AG10803 (cell line): Measurements from ENCODE around the gene RIPK1.
"Not testable (repeated sequence)": the region's sequence is repeated elsewhere in the genome, so short reads cannot be mapped to it uniquely, and the experiment has no call there.

ENCODE experiments used
- DNase-seq: peaks from one replicate; pipeline ENCODE4 v3.0.0; 2010; ENCODE audit warnings: low read depth
- H3K4me3 ChIP-seq: 2 replicates; pipeline ENCODE4 v1.5.1; 2011; ENCODE audit warnings: mild to moderate bottlenecking, low read length, control low read depth
- CTCF ChIP-seq: conservative IDR thresholded peaks from 2 replicates; pipeline ENCODE4 v1.5.1; 2011; ENCODE audit warnings: mild to moderate bottlenecking, low read length, control low read depth, inconsistent platforms

RIPK1 gene

GRCh38 chr6:3052481-3053230, 15.6 kb upstream of the RIPK1 start:
- DNase-seq, result no peak
- no peak overlapping the region for H3K4me3 ChIP-seq
- no peak for TF ChIP-seq CTCF

- TF ChIP-seq CTCF, result no peak
- DNase-seq, result no peak
- H3K4me3 ChIP-seq, result peak overlapping the region; percentile 55
Observed at GRCh38 chr6:3053231-3053508, 15.1 kb upstream of the RIPK1 start.

- peak; percentile 38 for DNase-seq
- H3K4me3 ChIP-seq, result peak overlapping the region; percentile 53
Observed at GRCh38 chr6:3054229-3055157, 13.8 kb upstream of the RIPK1 start.

DNA sequence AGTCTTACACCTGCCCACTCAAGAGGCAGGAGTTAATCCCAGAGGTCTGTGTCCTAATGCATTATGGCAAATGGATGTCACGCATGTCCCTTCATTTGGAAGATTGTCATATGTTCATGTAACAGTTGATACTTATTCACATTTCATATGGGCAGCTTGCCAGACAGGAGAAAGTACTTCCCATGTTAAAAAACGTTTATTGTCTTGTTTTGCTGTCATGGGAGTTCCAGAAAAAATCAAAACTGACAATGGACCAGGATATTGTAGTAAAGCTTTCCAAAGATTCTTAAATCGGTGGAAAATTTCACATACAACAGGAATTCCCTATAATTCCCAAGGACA, 13.2 kb upstream of the RIPK1 start:
- H3K4me3 ChIP-seq, DNase-seq: not testable (repeated sequence)

DNA sequence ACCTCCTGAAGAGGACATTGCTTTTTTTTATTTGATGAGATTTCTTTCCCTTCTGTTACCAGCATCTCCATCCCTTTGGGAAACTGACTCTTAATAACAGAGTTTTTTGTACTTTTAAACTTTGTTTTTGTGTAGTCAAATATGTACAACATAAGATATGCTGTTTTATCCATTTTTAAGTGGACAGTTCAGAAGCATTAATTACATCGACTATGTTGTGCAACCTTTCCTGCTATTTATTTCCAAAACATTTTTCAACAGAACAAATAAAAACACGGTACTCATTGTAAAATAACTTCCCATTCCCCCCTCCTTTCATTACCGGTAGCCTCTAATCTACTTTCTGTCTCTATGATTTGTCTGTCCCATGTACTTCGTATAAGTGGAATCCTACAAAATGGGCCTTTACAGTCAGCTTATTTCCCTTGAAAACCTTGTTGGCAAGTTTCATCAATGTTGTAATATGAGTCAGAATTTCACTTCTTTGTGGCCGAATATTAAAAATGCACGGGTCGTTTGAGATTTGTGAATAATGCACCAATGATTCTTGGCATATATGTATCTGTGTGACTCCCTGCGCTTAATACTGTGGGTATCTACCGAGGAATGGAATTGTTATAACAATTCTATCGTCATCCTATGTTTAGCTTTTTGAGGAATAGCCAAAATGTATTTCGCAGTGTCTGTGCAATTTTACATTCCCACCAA, 11.1 kb upstream of the RIPK1 start:
- no peak for TF ChIP-seq CTCF
- DNase-seq, result no peak

DNA sequence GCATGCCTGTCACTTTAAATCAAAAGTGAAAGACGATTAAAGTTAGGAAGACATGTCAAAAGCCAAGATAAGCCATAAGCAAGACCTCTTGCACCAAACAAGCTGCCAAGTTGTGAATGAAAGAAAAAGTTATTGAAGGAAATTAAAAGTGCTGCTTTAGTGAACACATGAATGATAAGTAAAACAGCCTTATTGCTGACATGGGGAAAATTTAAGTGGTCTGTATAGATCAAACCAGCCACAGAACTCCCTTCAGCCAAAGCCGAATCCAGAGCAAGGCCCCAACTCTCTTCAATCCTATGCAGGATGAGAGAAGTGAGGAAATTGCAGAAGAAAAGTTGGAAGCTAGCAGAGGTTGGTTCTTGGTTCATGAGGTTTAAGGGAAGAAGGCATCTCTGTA, 9.3 kb upstream of the RIPK1 start:
- TF ChIP-seq CTCF, result no peak
- H3K4me3 ChIP-seq, result no peak overlapping the region
- no peak for DNase-seq

More for the DNA sequence above, 11.1 kb upstream of the RIPK1 start:
- no peak overlapping the region for H3K4me3 ChIP-seq

DNA sequence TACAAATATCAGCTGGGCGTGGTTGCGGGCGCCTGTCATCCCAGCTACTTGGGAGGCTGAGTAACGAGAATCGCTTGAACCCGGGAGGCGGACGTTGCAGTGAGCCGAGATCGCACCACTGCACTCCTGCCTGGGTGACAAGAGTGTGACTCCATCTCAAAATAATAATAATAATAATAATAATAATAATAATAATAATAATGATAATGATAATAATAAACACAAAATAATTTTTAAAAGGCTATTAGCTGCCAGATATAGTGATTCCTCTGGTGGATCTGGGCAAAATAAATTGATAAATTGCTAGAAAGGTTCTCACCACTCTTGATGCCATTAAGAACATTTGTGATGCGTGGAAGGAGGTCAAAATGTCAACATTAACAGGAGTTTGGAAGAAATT, 8.2 kb upstream of the RIPK1 start:
- not testable (repeated sequence) for DNase-seq, H3K4me3 ChIP-seq

- TF ChIP-seq CTCF, result peak; percentile 22; the same call in 1 of the 2 replicates
- H3K4me3 ChIP-seq, result no peak overlapping the region
- peak; percentile 55 for DNase-seq
Observed at GRCh38 chr6:3061501-3061941, 6.8 kb upstream of the RIPK1 start.

GRCh38 chr6:3063340-3063732, 5.0 kb upstream of the RIPK1 start:
- DNase-seq, result not testable (repeated sequence)

More at GRCh38 chr6:3063340-3063732, 5.0 kb upstream of the RIPK1 start:
- H3K4me3 ChIP-seq, result peak overlapping the region; percentile 47
